SK-N-SH (cell line): ENCODE data around the gene KLHDC3. TPM values are rescaled to one million over a fixed set of nuclear protein-coding genes. Genes with fewer than 3 reads are reported as not detected.

Source experiments
- CTCF ChIA-PET: fragments of 300-600, 350-600 bp; formaldehyde crosslinking; extraction: SDS; loops from one replicate; lab custom pipeline; 2021; lab: Yijun Ruan, JAX
- POLR2A ChIA-PET: fragments of 350-600 bp; sonication (Branson Sonifier 250); formaldehyde crosslinking; extraction: SDS; loops from one replicate; lab custom pipeline; 2020; ENCODE audit warnings: antibody characterized with exemption, inconsistent platforms; lab: Yijun Ruan, JAX
- DNase-seq: peaks from one replicate; pipeline ENCODE4 v3.0.0; 2012
- H2AFZ ChIP-seq: fragments of 200-600 bp; sonication (generic); 2 replicates; pipeline ENCODE4 v1.8.1; 2016; ENCODE audit warnings: antibody characterized with exemption, mild to moderate bottlenecking, low read depth
- H3F3A ChIP-seq: fragments of 200-600 bp; sonication (generic); replicated peaks from 2 replicates; pipeline ENCODE3; 2016; ENCODE audit warnings: antibody characterized with exemption, mild to moderate bottlenecking; ENCODE audit not compliant: insufficient read depth
- H3K27ac ChIP-seq, 2 experiments: fragments of 200-500 bp in 1 of 2; fragments of 200-600 bp in 1 of 2; sonication (Bioruptor generic) in 1 of 2; sonication (generic), shearing (Covaris generic) in 1 of 2; 2 replicates each; pipeline versions ENCODE4 v1.5.1 to v1.6.1; 2014 to 2016; ENCODE audit warnings: low read depth in 2 of 2, inconsistent platforms in 1 of 2, low read length in 1 of 2, mild to moderate bottlenecking in 1 of 2, mixed read lengths in 1 of 2
- H3K27me3 ChIP-seq: fragments of 200-600 bp; sonication (generic), shearing (Covaris generic); 2 replicates; pipeline ENCODE4 v1.6.1; 2016; ENCODE audit warnings: mixed run types; ENCODE audit not compliant: insufficient read depth
- H3K36me3 ChIP-seq, 2 experiments: fragments of 200-500 bp in 1 of 2; fragments of 200-600 bp in 1 of 2; sonication (Bioruptor generic) in 1 of 2; sonication (generic) in 1 of 2; replicated peaks in 1 of 2; 2 replicates each; pipeline versions ENCODE3 to v1.5.1; 2014 to 2016; ENCODE audit warnings: low read length in 1 of 2, mild to moderate bottlenecking in 1 of 2; ENCODE audit not compliant: insufficient read depth in 2 of 2, control insufficient read depth in 1 of 2
- H3K4me1 ChIP-seq, 2 experiments: fragments of 200-500 bp in 1 of 2; fragments of 200-600 bp in 1 of 2; sonication (Bioruptor generic) in 1 of 2; sonication (generic), shearing (Covaris generic) in 1 of 2; 2 replicates each; pipeline versions ENCODE4 v1.5.1 to v1.6.1; 2014 to 2016; ENCODE audit warnings: low read depth in 1 of 2, low read length in 1 of 2, mixed run types in 1 of 2; ENCODE audit not compliant: insufficient read depth in 2 of 2, control insufficient read depth in 1 of 2
- H3K4me2 ChIP-seq: fragments of 200-600 bp; sonication (generic), shearing (Covaris generic); 2 replicates; pipeline ENCODE4 v1.6.1; 2017; ENCODE audit warnings: mixed run types
- H3K4me3 ChIP-seq, 2 experiments: fragments of 200-500 bp in 1 of 2; fragments of 200-600 bp in 1 of 2; sonication (Bioruptor generic) in 1 of 2; sonication (generic), shearing (Covaris generic) in 1 of 2; 2 replicates each; pipeline versions ENCODE4 v1.5.1 to v1.8.1; 2014 to 2016; ENCODE audit warnings: low read depth in 2 of 2, inconsistent platforms in 1 of 2, low read length in 1 of 2, mild to moderate bottlenecking in 1 of 2, mixed read lengths in 1 of 2, moderate library complexity in 1 of 2
- H3K79me2 ChIP-seq: fragments of 200-600 bp; sonication (generic); 2 replicates; pipeline ENCODE4 v1.8.1; 2017; ENCODE audit warnings: mild to moderate bottlenecking; ENCODE audit not compliant: insufficient read depth
- H3K9ac ChIP-seq: fragments of 200-600 bp; sonication (generic); 2 replicates; pipeline ENCODE4 v1.6.1; 2017; ENCODE audit warnings: mixed run types
- H3K9me2 ChIP-seq: fragments of 200-600 bp; sonication (generic); 2 replicates; pipeline ENCODE4 v1.6.1; 2017; ENCODE audit warnings: mixed run types
- H3K9me3 ChIP-seq: fragments of 200-600 bp; sonication (generic); 2 replicates; pipeline ENCODE4 v1.6.1; 2017; ENCODE audit warnings: mixed run types, mild to moderate bottlenecking, moderate library complexity
- H4K20me1 ChIP-seq: fragments of 200-600 bp; sonication (generic); 2 replicates; pipeline ENCODE4 v1.6.1; 2017; ENCODE audit warnings: mild to moderate bottlenecking, mixed run types; ENCODE audit not compliant: insufficient read depth
- CHD2 ChIP-seq: fragments of 150-350 bp; IDR thresholded peaks from 2 replicates; pipeline ENCODE4 v1.6.1; 2018; ENCODE audit warnings: low read length; ENCODE audit not compliant: partially characterized antibody
- ELF1 ChIP-seq: IDR thresholded peaks from 2 replicates; pipeline ENCODE4 v1.4.0; 2012
- EP300 ChIP-seq, 2 experiments: IDR thresholded peaks; 2 replicates each; pipeline versions ENCODE4 v1.4.0 to v1.6.1; 2012; ENCODE audit warnings: borderline replicate concordance in 1 of 2, low read depth in 1 of 2, low read length in 1 of 2
- EZH2phosphoT487 ChIP-seq: fragments of 200-600 bp; sonication (generic); IDR thresholded peaks from 2 replicates; pipeline ENCODE4 v1.6.1; 2017; ENCODE audit warnings: low read depth, mixed run types, mild to moderate bottlenecking, antibody characterized with exemption, moderate library complexity, borderline replicate concordance
- FOSL2 ChIP-seq: IDR thresholded peaks from 2 replicates; pipeline ENCODE4 v1.4.0; 2012; ENCODE audit warnings: low read depth, mild to moderate bottlenecking, moderate library complexity, borderline replicate concordance
- FOXM1 ChIP-seq: IDR thresholded peaks from 2 replicates; pipeline ENCODE4 v1.4.0; 2012; ENCODE audit warnings: low read depth, mild to moderate bottlenecking
- GABPA ChIP-seq: IDR thresholded peaks from 2 replicates; pipeline ENCODE4 v1.4.0; 2012; ENCODE audit warnings: low read depth, mild to moderate bottlenecking
- MEF2A ChIP-seq: IDR thresholded peaks from 2 replicates; pipeline ENCODE4 v1.4.0; 2012; ENCODE audit warnings: low read depth, borderline replicate concordance
- NRF1 ChIP-seq: IDR thresholded peaks from 2 replicates; pipeline ENCODE4 v1.6.1; 2012; ENCODE audit warnings: low read depth, mild to moderate bottlenecking, low read length
- POLR2AphosphoS5 ChIP-seq: IDR thresholded peaks from 2 replicates; pipeline ENCODE4 v1.6.1; 2012; ENCODE audit warnings: low read depth, low read length
- RAD21 ChIP-seq: IDR thresholded peaks from 2 replicates; pipeline ENCODE4 v1.6.1; 2012; ENCODE audit warnings: mild to moderate bottlenecking, low read length
- SMC3 ChIP-seq: IDR thresholded peaks from 2 replicates; pipeline ENCODE4 v1.6.1; 2012; ENCODE audit warnings: low read depth, low read length, improper control_type of control experiment
- TAF1 ChIP-seq: IDR thresholded peaks from 2 replicates; pipeline ENCODE4 v1.6.1; 2012; ENCODE audit warnings: low read depth, mild to moderate bottlenecking, low read length, moderate library complexity, borderline replicate concordance
- TCF12 ChIP-seq: IDR thresholded peaks from 2 replicates; pipeline ENCODE4 v1.4.0; 2012
- TEAD4 ChIP-seq: IDR thresholded peaks from 2 replicates; pipeline ENCODE4 v1.4.0; 2012; ENCODE audit warnings: mild to moderate bottlenecking, borderline replicate concordance; ENCODE audit not compliant: insufficient read depth
- YY1 ChIP-seq: IDR thresholded peaks from 2 replicates; pipeline ENCODE4 v1.4.0; 2012; ENCODE audit warnings: low read depth, mild to moderate bottlenecking
- WGBS: methylation state at CpG from one replicate; pipeline ENCODE4 v1.1.6; 2017; ENCODE audit warnings: low lambda C conversion rate; 5-methylcytosine and 5-hydroxymethylcytosine counted together
- polyA plus RNA-seq, 3 experiments: library from polyadenylated mRNA; depleted of rRNA; stranded (reverse); fragments of >200 nt; gene quantifications; 2 replicates each; pipeline ENCODE4 v1.2.3, GENCODE V29; 2012
- TF ChIP-seq, protein P1 (sequence below): fragments of 150-350 bp; IDR thresholded peaks from 2 replicates; pipeline ENCODE4 v1.6.1; 2016; ENCODE audit warnings: mild to moderate bottlenecking, low read depth, low read length
- TF ChIP-seq, protein P2 (sequence below): IDR thresholded peaks from 2 replicates; pipeline ENCODE4 v1.4.0; 2012; ENCODE audit warnings: low read depth, borderline replicate concordance
- TF ChIP-seq, protein P3 (sequence below): fragments of 150-350 bp; IDR thresholded peaks from 2 replicates; pipeline ENCODE4 v1.6.1; 2017; ENCODE audit warnings: antibody characterized with exemption, low read length, low read depth, borderline replicate concordance
- TF ChIP-seq, protein P4 (sequence below): IDR thresholded peaks from 2 replicates; pipeline ENCODE4 v1.4.0; 2012; ENCODE audit warnings: low read depth, borderline replicate concordance

The KLHDC3 gene
- polyA plus RNA-seq, 1 of the 3 experiments (the other 2 are of a cell fraction): 74.1 TPM

DNA sequence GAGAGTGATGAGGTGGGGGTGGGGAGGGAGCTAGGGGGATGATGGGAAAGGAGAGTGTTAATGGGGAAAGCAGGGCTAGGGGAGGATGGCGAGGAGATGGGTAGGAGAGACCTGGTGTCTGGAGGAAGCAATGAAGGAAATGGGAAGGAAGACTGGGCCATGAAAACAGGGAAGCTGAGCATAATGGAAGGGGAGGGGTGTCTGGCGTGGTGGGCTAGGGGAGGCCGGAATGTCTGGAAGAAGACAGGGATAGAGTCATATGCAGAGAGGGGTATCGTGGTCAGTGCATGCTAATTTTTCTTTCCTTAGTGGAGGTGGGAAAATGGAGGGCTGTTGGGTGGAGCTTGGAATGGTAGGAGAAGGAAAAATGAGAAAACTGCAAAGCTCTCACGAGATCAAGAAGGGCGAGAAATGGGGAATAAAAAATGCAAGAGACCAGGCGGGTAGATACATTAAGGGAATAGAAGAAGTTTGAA is 423 bp downstream of the KLHDC3 start (continued):
- TF ChIP-seq, protein P1, sequence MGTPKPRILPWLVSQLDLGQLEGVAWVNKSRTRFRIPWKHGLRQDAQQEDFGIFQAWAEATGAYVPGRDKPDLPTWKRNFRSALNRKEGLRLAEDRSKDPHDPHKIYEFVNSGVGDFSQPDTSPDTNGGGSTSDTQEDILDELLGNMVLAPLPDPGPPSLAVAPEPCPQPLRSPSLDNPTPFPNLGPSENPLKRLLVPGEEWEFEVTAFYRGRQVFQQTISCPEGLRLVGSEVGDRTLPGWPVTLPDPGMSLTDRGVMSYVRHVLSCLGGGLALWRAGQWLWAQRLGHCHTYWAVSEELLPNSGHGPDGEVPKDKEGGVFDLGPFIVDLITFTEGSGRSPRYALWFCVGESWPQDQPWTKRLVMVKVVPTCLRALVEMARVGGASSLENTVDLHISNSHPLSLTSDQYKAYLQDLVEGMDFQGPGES: no peak

DNA sequence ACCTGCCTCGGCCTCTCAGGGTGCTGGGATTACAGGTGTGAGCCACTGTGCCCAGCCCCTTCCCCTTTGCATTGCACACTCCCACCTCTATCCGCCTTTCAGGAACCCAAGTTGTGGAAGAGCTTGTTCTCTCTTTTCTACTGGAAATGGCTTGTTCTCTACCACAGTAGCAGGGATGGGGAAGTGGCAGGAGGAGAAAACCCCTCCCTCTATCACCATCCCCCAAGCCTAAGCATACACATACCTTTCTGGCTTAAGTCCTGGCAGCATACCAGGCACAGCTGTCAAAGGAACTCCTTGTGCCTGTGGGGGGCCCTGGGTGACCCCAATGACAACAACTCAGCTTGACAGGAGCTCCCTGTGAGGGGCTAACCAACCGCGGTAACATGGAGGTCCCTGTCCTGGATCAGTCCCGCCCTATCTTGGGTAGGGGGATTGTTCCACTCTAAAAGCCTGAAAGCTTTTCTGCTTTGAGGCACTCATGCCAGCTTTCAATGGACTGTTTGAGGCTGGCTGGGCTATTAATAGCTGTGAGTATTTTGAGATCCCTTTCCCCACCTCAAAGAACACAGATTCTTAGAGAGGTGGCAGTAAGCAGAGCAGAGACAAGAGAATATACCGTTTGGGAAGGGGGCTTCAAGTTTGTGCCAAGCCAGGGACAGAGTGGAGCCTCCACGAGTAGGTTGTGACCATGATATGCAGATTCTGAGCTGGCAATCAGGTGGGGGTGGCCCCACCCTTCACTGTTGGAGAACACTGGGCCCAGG is 2.3 kb downstream of the KLHDC3 start:
- H3K79me2 ChIP-seq: peaks cover 70% of the 10 kb centered on the region
- no peak overlapping the region for H3K4me3 ChIP-seq
- H3F3A ChIP-seq: peaks cover 27% of the 10 kb centered on the region
- no peaks in the 10 kb centered on the region for H3K9me3 ChIP-seq
- H3K27me3 ChIP-seq: no peaks in the 10 kb centered on the region
- no peak for DNase-seq
- ChIA-PET CTCF (interaction anchor here (0.8 to 3.6 kb wide), 4 partner anchors 32 to 127 kb away, joined by 3 to 12 read pairs (median 4); partner anchors contain the start of genes CUL7 and PPP2R5D), POLR2A (interaction anchor here (0.7 to 0.8 kb wide), 2 partner anchors 32 to 127 kb away, joined by 3 read pairs; partner anchors contain the start of gene PPP2R5D)
- TF ChIP-seq FOXM1 (no peak), TCF12 (no peak), TAF1 (no peak), EP300 (IDR thresholded peaks at IDR 0.05; ENCODE audit: borderline replicate concordance in 1 of 2, low read depth in 1 of 2, low read length in 1 of 2) (no peak), CHD2 (no peak), SMC3 (no peak)
- TF ChIP-seq, protein P2, sequence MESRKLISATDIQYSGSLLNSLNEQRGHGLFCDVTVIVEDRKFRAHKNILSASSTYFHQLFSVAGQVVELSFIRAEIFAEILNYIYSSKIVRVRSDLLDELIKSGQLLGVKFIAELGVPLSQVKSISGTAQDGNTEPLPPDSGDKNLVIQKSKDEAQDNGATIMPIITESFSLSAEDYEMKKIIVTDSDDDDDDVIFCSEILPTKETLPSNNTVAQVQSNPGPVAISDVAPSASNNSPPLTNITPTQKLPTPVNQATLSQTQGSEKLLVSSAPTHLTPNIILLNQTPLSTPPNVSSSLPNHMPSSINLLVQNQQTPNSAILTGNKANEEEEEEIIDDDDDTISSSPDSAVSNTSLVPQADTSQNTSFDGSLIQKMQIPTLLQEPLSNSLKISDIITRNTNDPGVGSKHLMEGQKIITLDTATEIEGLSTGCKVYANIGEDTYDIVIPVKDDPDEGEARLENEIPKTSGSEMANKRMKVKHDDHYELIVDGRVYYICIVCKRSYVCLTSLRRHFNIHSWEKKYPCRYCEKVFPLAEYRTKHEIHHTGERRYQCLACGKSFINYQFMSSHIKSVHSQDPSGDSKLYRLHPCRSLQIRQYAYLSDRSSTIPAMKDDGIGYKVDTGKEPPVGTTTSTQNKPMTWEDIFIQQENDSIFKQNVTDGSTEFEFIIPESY: no peak
- H2AFZ ChIP-seq: no peak overlapping the region
- H3K9me2 ChIP-seq: no peaks in the 10 kb centered on the region
- H3K9ac ChIP-seq: no peak overlapping the region
- peaks cover 24 to 50% of the 10 kb centered on the region in 2 experiments for H3K36me3 ChIP-seq
- H4K20me1 ChIP-seq: peaks cover 12% of the 10 kb centered on the region; the same call in 1 of the 2 replicates
- 83% methylated on average over 6 of the region's 7 CpGs for WGBS
- H3K27ac ChIP-seq: no peak overlapping the region
- H3K4me2 ChIP-seq: peak overlapping the region; percentile 79; the same call in 1 of the 2 replicates
- peaks cover 3 to 46% of the 10 kb centered on the region in 2 experiments; a peak in 3 of 4 replicates for H3K4me1 ChIP-seq

DNA sequence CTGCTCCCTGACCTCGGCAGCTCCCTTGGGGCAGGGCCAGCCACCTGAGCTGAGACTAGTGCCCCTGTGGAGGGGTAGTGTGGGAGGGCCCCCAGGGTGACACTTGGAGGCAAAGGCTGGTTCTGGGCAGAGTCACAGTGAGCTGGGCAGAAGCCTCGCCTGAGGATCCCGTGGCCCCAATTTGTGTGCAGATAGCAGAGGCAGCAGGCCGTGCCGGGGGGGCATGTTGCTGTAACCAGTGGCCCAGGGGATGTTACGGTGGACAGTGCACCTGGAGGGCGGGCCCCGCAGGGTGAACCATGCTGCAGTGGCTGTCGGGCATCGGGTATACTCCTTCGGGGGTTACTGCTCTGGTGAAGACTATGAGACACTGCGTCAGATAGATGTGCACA is 2.9 kb downstream of the KLHDC3 start:
- Histone ChIP-seq H3K27ac (no peak overlapping the region), H3K4me2 (peak overlapping the region; percentile 79; the same call in 1 of the 2 replicates), H3F3A (peaks cover 26% of the 10 kb centered on the region), H3K36me3 (peaks cover 24 to 44% of the 10 kb centered on the region in 2 experiments), H3K27me3 (no peaks in the 10 kb centered on the region), H3K9ac (no peak overlapping the region), H3K79me2 (peaks cover 70% of the 10 kb centered on the region), H4K20me1 (peaks cover 12% of the 10 kb centered on the region; the same call in 1 of the 2 replicates), H3K9me2 (no peaks in the 10 kb centered on the region), H2AFZ (no peak overlapping the region), H3K9me3 (no peaks in the 10 kb centered on the region), H3K4me3 (no peak overlapping the region), H3K4me1 (peaks cover 3 to 44% of the 10 kb centered on the region in 2 experiments; a peak in 3 of 4 replicates)
- no peak for DNase-seq
- ChIA-PET CTCF (interaction anchor here (1.0 to 3.6 kb wide), 3 partner anchors 37 to 126 kb away, joined by 3 to 12 read pairs (median 4); partner anchors contain the start of gene CUL7), POLR2A (interaction anchor here (0.7 kb wide), 1 partner anchor 33 kb away, joined by 3 read pairs; the partner anchor contains the start of gene PPP2R5D)
- WGBS: 89% methylated on average over 8 of the region's 12 CpGs
- no peak for TF ChIP-seq ELF1
- TF ChIP-seq EZH2phosphoT487: no peak
- TF ChIP-seq TAF1: no peak
- TF ChIP-seq GABPA: no peak
- no peak for TF ChIP-seq NRF1
- no peak for TF ChIP-seq RAD21
- TF ChIP-seq YY1: no peak
- TF ChIP-seq, protein P3, sequence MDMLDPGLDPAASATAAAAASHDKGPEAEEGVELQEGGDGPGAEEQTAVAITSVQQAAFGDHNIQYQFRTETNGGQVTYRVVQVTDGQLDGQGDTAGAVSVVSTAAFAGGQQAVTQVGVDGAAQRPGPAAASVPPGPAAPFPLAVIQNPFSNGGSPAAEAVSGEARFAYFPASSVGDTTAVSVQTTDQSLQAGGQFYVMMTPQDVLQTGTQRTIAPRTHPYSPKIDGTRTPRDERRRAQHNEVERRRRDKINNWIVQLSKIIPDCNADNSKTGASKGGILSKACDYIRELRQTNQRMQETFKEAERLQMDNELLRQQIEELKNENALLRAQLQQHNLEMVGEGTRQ: no peak
- no peak for TF ChIP-seq MEF2A
- no peak for TF ChIP-seq FOXM1
- TF ChIP-seq, protein P4, sequence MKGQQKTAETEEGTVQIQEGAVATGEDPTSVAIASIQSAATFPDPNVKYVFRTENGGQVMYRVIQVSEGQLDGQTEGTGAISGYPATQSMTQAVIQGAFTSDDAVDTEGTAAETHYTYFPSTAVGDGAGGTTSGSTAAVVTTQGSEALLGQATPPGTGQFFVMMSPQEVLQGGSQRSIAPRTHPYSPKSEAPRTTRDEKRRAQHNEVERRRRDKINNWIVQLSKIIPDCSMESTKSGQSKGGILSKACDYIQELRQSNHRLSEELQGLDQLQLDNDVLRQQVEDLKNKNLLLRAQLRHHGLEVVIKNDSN: no peak
- TF ChIP-seq CHD2: no peak
- no peak for TF ChIP-seq TEAD4
- no peak for TF ChIP-seq POLR2AphosphoS5
- TF ChIP-seq FOSL2: no peak
